Progenitor cell of endocrine pancreas (in vitro differentiated cells): ENCODE measurements around the gene PLB1. TPM values are rescaled to one million over a fixed set of nuclear protein-coding genes. Genes with fewer than 3 reads are reported as not detected.

ENCODE experiments used
- DNase-seq: peaks from one replicate; pipeline ENCODE4 v3.0.0; 2021; ENCODE audit warnings: low spot score; ENCODE audit not compliant: unreplicated experiment
- H3K27ac Mint-ChIP-seq: 2 replicates; pipeline ENCODE4 v1.8.0; 2021; ENCODE audit warnings: mild to moderate bottlenecking, moderate library complexity, mixed read lengths
- H3K27me3 Mint-ChIP-seq: 2 replicates; pipeline ENCODE4 v1.8.0; 2021; ENCODE audit warnings: mixed read lengths
- H3K36me3 Mint-ChIP-seq: 2 replicates; pipeline ENCODE4 v1.8.0; 2022; ENCODE audit warnings: mixed read lengths; ENCODE audit not compliant: insufficient read depth
- H3K4me1 Mint-ChIP-seq: 2 replicates; pipeline ENCODE4 v1.8.0; 2021; ENCODE audit warnings: low read depth, mixed read lengths
- H3K4me3 Mint-ChIP-seq: 2 replicates; pipeline ENCODE4 v1.8.0; 2021; ENCODE audit warnings: low read depth, mild to moderate bottlenecking, moderate library complexity, mixed read lengths
- H3K9me3 Mint-ChIP-seq: 2 replicates; pipeline ENCODE4 v1.8.0; 2021; ENCODE audit warnings: low read depth, mixed read lengths
- CTCF ChIP-seq: fragments of 200-600 bp; sonication (generic); IDR thresholded peaks from one replicate; pipeline ENCODE4 v1.5.0; 2021; ENCODE audit warnings: antibody characterized with exemption, mild to moderate bottlenecking; ENCODE audit not compliant: unreplicated experiment
- total RNA-seq: library from RNA; stranded (reverse); gene quantifications from 2 replicates; pipeline ENCODE4 v1.2.1, GENCODE V29; 2021

The PLB1 gene
- total RNA-seq, 1 donor from 2014 or later: 0.65 TPM

GRCh38 chr2:28527196-28527595 is 31.3 kb downstream of the PLB1 start:
- Mint-ChIP-seq H3K27me3 (peaks cover 29% of the 10 kb centered on the region), H3K36me3 (no peaks in the 10 kb centered on the region), H3K4me1 (peaks cover 19% of the 10 kb centered on the region), H3K9me3 (no peaks in the 10 kb centered on the region), H3K4me3 (no peak overlapping the region), H3K27ac (no peak overlapping the region)
- TF ChIP-seq CTCF: no peak
- DNase-seq: no peak

GRCh38 chr2:28528206-28528605 is 32.3 kb downstream of the PLB1 start:
- Mint-ChIP-seq H3K4me1 (peaks cover 8% of the 10 kb centered on the region), H3K9me3 (no peaks in the 10 kb centered on the region), H3K36me3 (no peaks in the 10 kb centered on the region), H3K4me3 (no peak overlapping the region), H3K27ac (no peak overlapping the region), H3K27me3 (peaks cover 25% of the 10 kb centered on the region)
- no peak for DNase-seq
- no peak for TF ChIP-seq CTCF

GRCh38 chr2:28530782-28531181 is 34.9 kb downstream of the PLB1 start:
- no peak for TF ChIP-seq CTCF
- Mint-ChIP-seq H3K27ac (no peak overlapping the region), H3K36me3 (no peaks in the 10 kb centered on the region), H3K9me3 (no peaks in the 10 kb centered on the region), H3K27me3 (peaks cover 13% of the 10 kb centered on the region), H3K4me1 (no peaks in the 10 kb centered on the region), H3K4me3 (no peak overlapping the region)
- DNase-seq: no peak

- Mint-ChIP-seq H3K9me3 (no peaks in the 10 kb centered on the region), H3K4me1 (no peaks in the 10 kb centered on the region), H3K27ac (no peak overlapping the region), H3K36me3 (no peaks in the 10 kb centered on the region), H3K4me3 (no peak overlapping the region), H3K27me3 (peaks cover 7% of the 10 kb centered on the region)
- TF ChIP-seq CTCF: no peak
- DNase-seq: no peak
Measured at GRCh38 chr2:28532399-28532798, 36.5 kb downstream of the PLB1 start.

GRCh38 chr2:28533044-28533680 is 37.3 kb downstream of the PLB1 start:
- H3K9me3 Mint-ChIP-seq: no peaks in the 10 kb centered on the region
- no peak overlapping the region for H3K27ac Mint-ChIP-seq
- H3K4me1 Mint-ChIP-seq: peaks cover 2% of the 10 kb centered on the region
- no peak overlapping the region for H3K4me3 Mint-ChIP-seq
- no peaks in the 10 kb centered on the region for H3K36me3 Mint-ChIP-seq
- peaks cover 7% of the 10 kb centered on the region for H3K27me3 Mint-ChIP-seq
- TF ChIP-seq CTCF: no peak
- no peak for DNase-seq
